Body of pancreas (tissue), 4 donors: ENCODE data around the gene CDH4. TPM values are rescaled to one million over a fixed set of nuclear protein-coding genes. Genes with fewer than 3 reads are reported as not detected.

Source experiments
- ATAC-seq: fragments of 150-250 bp; one replicate; pipeline ENCODE4 v1.9.1; 2016
- DNase-seq, 4 donors: peaks; one replicate each; pipeline ENCODE4 v3.0.0-alpha.2; 2019
- H3K27ac ChIP-seq, 4 donors: fragments of 200-600 bp; sonication (generic); 1 replicate in 3 of 4; 2 replicates in 1 of 4; pipeline versions ENCODE4 v1.5.1 to v1.6.1; 2016 to 2019; ENCODE audit warnings: mild to moderate bottlenecking in 1 of 4, mixed read lengths in 1 of 4, moderate library complexity in 1 of 4
- H3K27me3 ChIP-seq, 2 donors: fragments of 200-600 bp; sonication (generic); one replicate each; pipeline ENCODE4 v1.6.0; 2016; ENCODE audit warnings: mild to moderate bottlenecking in 1 of 2
- H3K36me3 ChIP-seq, 2 donors: fragments of 200-600 bp; sonication (generic); replicated peaks in 1 of 2; 2 replicates each; pipeline ENCODE4 v1.5.1; 2016; ENCODE audit warnings: low read depth in 2 of 2; ENCODE audit not compliant: insufficient read depth in 1 of 2
- H3K4me1 ChIP-seq: fragments of 200-600 bp; sonication (generic); one replicate; pipeline ENCODE4 v1.6.0; 2016
- H3K4me3 ChIP-seq, 2 donors: fragments of 200-600 bp; sonication (generic); 1 replicate in 1 of 2; 2 replicates in 1 of 2; pipeline ENCODE4 v1.5.1; 2016 to 2019
- H3K9me3 ChIP-seq, 3 donors: fragments of 200-600 bp; sonication (generic); 1 replicate in 2 of 3; 2 replicates in 1 of 3; pipeline ENCODE4 v1.5.1; 2016
- CTCF ChIP-seq, 7 experiments: fragments of 450-650 bp in 4 of 7; fragments of 200-600 bp in 3 of 7; sonication (generic) in 3 of 7; IDR thresholded peaks; one replicate each; pipeline ENCODE4 v1.5.1; 2016 to 2019; ENCODE audit warnings: antibody characterized with exemption in 7 of 7
- POLR2A ChIP-seq, 3 donors: fragments of 450-650 bp; IDR thresholded peaks; one replicate each; pipeline ENCODE4 v1.6.1; 2016; ENCODE audit warnings: antibody characterized with exemption in 3 of 3, mild to moderate bottlenecking in 2 of 3
- WGBS, 2 donors: methylation state at CpG; one replicate each; pipeline ENCODE4 v1.1.5; 2017; 5-methylcytosine and 5-hydroxymethylcytosine counted together
- intact Hi-C: fragments of 100-400 bp; cut with DNase I; formaldehyde crosslinking; loops from one replicate; pipeline ENCODE4 v1.15.1; 2023
- total RNA-seq, 2 donors: library from RNA; depleted of rRNA; stranded (reverse); fragments of >200 nt; gene quantifications; one replicate each; pipeline ENCODE4 v1.1.0, GENCODE V29; 2016

CDH4 gene
- total RNA-seq, 2 donors from 2014 or later: 0.33 to 0.52 TPM

DNA sequence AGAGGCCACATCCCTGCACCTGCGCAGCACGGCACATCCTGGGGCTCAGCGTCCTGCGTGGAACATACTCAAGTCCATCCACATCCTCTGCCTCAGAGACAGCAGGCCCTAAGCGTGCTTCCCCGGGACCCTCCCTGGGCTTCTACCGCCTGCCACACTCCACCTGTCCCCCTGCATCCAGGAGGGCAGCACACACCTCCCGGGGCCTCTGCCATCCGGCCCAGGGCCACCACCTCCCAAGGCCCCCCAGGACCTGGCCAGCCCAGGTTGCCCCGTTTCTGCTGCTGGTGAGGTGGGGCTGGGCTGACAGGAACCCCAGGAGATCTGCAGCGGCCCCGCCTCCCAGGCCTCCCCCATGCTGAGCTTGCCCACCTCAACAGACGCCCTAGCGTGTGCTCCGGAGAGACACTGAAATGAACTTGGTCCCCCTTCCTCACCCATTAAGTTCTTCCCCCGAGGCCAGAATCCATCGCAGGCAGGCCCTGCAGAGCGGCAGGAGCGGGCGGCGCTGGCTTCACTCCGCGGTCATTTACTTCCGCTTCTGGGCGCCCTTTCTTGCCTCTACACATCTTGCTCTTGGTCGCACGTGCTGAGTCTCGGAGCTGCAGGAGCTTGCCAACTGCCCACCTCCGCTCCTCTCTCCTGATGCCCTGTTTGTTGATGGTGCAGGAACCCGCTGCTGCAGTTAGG, 578.3 kb downstream of the CDH4 start:
- Histone ChIP-seq H3K4me1 (no peaks in the 10 kb centered on the region), H3K36me3 (no peaks in the 10 kb centered on the region), H3K4me3 (no peak overlapping the region), H3K27me3 (no peaks in the 10 kb centered on the region), H3K27ac (no peak overlapping the region), H3K9me3 (no peaks in the 10 kb centered on the region)
- DNase-seq: no peak
- no peak for ATAC-seq
- TF ChIP-seq POLR2A (IDR thresholded peaks at IDR 0.05) (no peak), CTCF (IDR thresholded peaks at IDR 0.05) (no peak)
- intact Hi-C loops: no loop called here
- WGBS, 2 donors: 68 to 85% methylated on average over 15 to 30 of the region's 30 CpGs

GRCh38 chr20:61830991-61831390, 578.9 kb downstream of the CDH4 start:
- Histone ChIP-seq H3K4me1 (no peaks in the 10 kb centered on the region), H3K27me3 (no peaks in the 10 kb centered on the region), H3K36me3 (no peaks in the 10 kb centered on the region), H3K4me3 (no peak overlapping the region), H3K27ac (no peak overlapping the region), H3K9me3 (no peaks in the 10 kb centered on the region)
- ATAC-seq: no peak
- TF ChIP-seq POLR2A (IDR thresholded peaks at IDR 0.05) (no peak), CTCF (IDR thresholded peaks at IDR 0.05) (no peak)
- intact Hi-C loops: no loop called here
- DNase-seq: no peak
- WGBS, 2 donors: 34 to 46% methylated on average over 8 of the region's 8 CpGs

DNA sequence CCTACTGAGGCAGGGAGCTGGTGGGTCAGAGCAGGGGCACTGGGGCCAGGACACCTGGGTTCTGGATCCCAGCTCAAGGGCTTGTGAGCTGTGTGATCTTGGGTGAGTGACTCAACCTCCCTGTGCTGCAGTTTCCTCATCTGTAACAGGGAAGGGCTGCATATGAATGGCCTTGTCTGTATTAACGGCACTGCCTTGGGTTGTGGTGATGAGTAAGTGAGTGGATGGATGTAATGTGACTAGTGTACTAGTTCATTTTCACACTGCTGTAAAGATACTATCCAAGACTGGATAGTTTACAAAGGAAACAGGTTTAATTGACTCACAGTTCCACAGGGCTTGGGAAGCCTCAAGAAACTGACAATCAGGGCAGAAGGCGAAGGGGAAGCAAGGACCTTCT, 580.1 kb downstream of the CDH4 start:
- intact Hi-C loops: no loop called here

GRCh38 chr20:61833807-61834610, 581.9 kb downstream of the CDH4 start:
- DNase-seq (no peak), ATAC-seq (no peak)
- no peaks in the 10 kb centered on the region for H3K36me3 ChIP-seq
- H3K9me3 ChIP-seq: no peaks in the 10 kb centered on the region
- no peaks in the 10 kb centered on the region for H3K4me1 ChIP-seq
- no peak for TF ChIP-seq CTCF (IDR thresholded peaks at IDR 0.05)
- no peak overlapping the region for H3K27ac ChIP-seq
- H3K27me3 ChIP-seq: no peaks in the 10 kb centered on the region
- H3K4me3 ChIP-seq: no peak overlapping the region
- intact Hi-C loops: no loop called here
- WGBS, 2 donors: 50 to 60% methylated on average over 2 to 13 of the region's 14 CpGs

More for the DNA sequence above, 580.1 kb downstream of the CDH4 start:
- no peak for ATAC-seq
- Histone ChIP-seq H3K36me3 (no peaks in the 10 kb centered on the region), H3K27ac (no peak overlapping the region), H3K27me3 (no peaks in the 10 kb centered on the region), H3K9me3 (no peaks in the 10 kb centered on the region), H3K4me3 (no peak overlapping the region), H3K4me1 (no peaks in the 10 kb centered on the region)
- TF ChIP-seq POLR2A (IDR thresholded peaks at IDR 0.05) (no peak), CTCF (IDR thresholded peaks at IDR 0.05) (no peak)
- DNase-seq: no peak
- 65 to 69% methylated on average over 2 of the region's 2 CpGs for WGBS, 2 donors
